ENCODE data around the gene PGF.

PGF gene

GRCh38 chr14:74896400-74896799 lies 59.0 kb downstream of the PGF start:
- Histone ChIP-seq H3K27me3 (ENCODE audit: control insufficient read depth, insufficient read depth, low read length) (no peaks in the 10 kb centered on the region), H3K27ac (ENCODE audit: low read depth, low read length) (no peak overlapping the region), H3K36me3 (ENCODE audit: control insufficient read depth, insufficient read depth, low read length) (peaks cover 99% of the 10 kb centered on the region), H3K9ac (ENCODE audit: low read length) (no peak overlapping the region), H3K4me3 (ENCODE audit: low read depth, low read length) (no peak overlapping the region), H3K4me1 (ENCODE audit: control insufficient read depth, insufficient read depth, low read length) (no peaks in the 10 kb centered on the region), H3K9me3 (ENCODE audit: control insufficient read depth, insufficient read depth, low read depth, low read length) (no peaks in the 10 kb centered on the region)

GRCh38 chr14:74893614-74894091 lies 61.7 kb downstream of the PGF start:
- peaks cover 3% of the 10 kb centered on the region for H3K4me1 ChIP-seq (ENCODE audit: control insufficient read depth, insufficient read depth, low read length)
- H3K9ac ChIP-seq (ENCODE audit: low read length) = no peak overlapping the region

DNA sequence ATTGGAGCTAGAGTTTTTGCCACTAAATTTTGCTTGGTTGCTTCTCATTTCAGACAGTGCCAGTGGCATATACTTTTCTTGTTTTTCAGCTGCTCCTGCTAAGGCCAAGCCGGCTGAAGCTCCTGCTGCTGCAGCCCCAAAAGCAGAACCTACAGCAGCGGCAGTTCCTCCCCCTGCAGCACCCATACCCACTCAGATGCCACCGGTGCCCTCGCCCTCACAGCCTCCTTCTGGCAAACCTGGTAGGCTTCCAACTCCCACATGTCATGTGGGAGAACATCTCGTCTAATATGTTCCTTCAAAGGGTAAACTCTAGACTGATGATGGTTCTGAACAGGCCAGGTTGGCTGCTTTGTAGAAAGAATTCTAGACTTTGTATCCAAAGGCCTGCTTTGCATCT lies 62.7 kb downstream of the PGF start:
- no peak overlapping the region for H3K4me3 ChIP-seq (ENCODE audit: low read depth, low read length)

More at GRCh38 chr14:74893614-74894091, 61.7 kb downstream of the PGF start:
- Histone ChIP-seq H3K27ac (ENCODE audit: low read depth, low read length) (no peak overlapping the region), H3K36me3 (ENCODE audit: control insufficient read depth, insufficient read depth, low read length) (peaks cover 94% of the 10 kb centered on the region), H3K4me3 (ENCODE audit: low read depth, low read length) (no peak overlapping the region), H3K9me3 (ENCODE audit: control insufficient read depth, insufficient read depth, low read depth, low read length) (no peaks in the 10 kb centered on the region), H3K27me3 (ENCODE audit: control insufficient read depth, insufficient read depth, low read length) (no peaks in the 10 kb centered on the region)

GRCh38 chr14:74891870-74892269 lies 63.5 kb downstream of the PGF start:
- no peaks in the 10 kb centered on the region for H3K27me3 ChIP-seq (ENCODE audit: control insufficient read depth, insufficient read depth, low read length)
- no peak overlapping the region for H3K4me3 ChIP-seq (ENCODE audit: low read depth, low read length)
- H3K4me1 ChIP-seq (ENCODE audit: control insufficient read depth, insufficient read depth, low read length) = peaks cover 19% of the 10 kb centered on the region
- peaks cover 82% of the 10 kb centered on the region for H3K36me3 ChIP-seq (ENCODE audit: control insufficient read depth, insufficient read depth, low read length)
- H3K9me3 ChIP-seq (ENCODE audit: control insufficient read depth, insufficient read depth, low read depth, low read length) = no peaks in the 10 kb centered on the region
- no peak overlapping the region for H3K27ac ChIP-seq (ENCODE audit: low read depth, low read length)
- no peak overlapping the region for H3K9ac ChIP-seq (ENCODE audit: low read length)

More for the DNA sequence above, 62.7 kb downstream of the PGF start:
- Histone ChIP-seq H3K9me3 (ENCODE audit: control insufficient read depth, insufficient read depth, low read depth, low read length) (no peaks in the 10 kb centered on the region), H3K4me1 (ENCODE audit: control insufficient read depth, insufficient read depth, low read length) (peaks cover 12% of the 10 kb centered on the region), H3K27me3 (ENCODE audit: control insufficient read depth, insufficient read depth, low read length) (no peaks in the 10 kb centered on the region), H3K27ac (ENCODE audit: low read depth, low read length) (no peak overlapping the region), H3K36me3 (ENCODE audit: control insufficient read depth, insufficient read depth, low read length) (peaks cover 88% of the 10 kb centered on the region), H3K9ac (ENCODE audit: low read length) (no peak overlapping the region)

All from HUES6 (cell line).